ENCODE data around the gene SEC23A.

GRCh38 chr14:39040529-39040928, 62.5 kb downstream of the SEC23A start:
- TF ChIP-seq, protein P1, sequence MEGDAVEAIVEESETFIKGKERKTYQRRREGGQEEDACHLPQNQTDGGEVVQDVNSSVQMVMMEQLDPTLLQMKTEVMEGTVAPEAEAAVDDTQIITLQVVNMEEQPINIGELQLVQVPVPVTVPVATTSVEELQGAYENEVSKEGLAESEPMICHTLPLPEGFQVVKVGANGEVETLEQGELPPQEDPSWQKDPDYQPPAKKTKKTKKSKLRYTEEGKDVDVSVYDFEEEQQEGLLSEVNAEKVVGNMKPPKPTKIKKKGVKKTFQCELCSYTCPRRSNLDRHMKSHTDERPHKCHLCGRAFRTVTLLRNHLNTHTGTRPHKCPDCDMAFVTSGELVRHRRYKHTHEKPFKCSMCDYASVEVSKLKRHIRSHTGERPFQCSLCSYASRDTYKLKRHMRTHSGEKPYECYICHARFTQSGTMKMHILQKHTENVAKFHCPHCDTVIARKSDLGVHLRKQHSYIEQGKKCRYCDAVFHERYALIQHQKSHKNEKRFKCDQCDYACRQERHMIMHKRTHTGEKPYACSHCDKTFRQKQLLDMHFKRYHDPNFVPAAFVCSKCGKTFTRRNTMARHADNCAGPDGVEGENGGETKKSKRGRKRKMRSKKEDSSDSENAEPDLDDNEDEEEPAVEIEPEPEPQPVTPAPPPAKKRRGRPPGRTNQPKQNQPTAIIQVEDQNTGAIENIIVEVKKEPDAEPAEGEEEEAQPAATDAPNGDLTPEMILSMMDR (IDR thresholded peaks at IDR 0.05), result no peak
- no peak for TF ChIP-seq POLR2A (IDR thresholded peaks at IDR 0.05)

All from adrenal gland (tissue), 5 donors.